Stomach (tissue), 9 donors: Measurements from ENCODE around the gene MFNG. TPM values are rescaled to one million over a fixed set of nuclear protein-coding genes. Genes with fewer than 3 reads are reported as not detected.
A peak's percentile ranks its signal among the peaks of the same experiment; 100 is the strongest.

Experiments
- DNase-seq, 2 donors: peaks; one replicate each; pipeline versions ENCODE4 v3.0.0 to v3.0.0-alpha.2; 2013 to 2019
- H3K27ac ChIP-seq, 5 donors: fragments of 200-600 bp in 4 of 5; sonication (generic) in 4 of 5; one replicate each; pipeline ENCODE4 v1.5.1; 2013 to 2019; ENCODE audit warnings: mild to moderate bottlenecking in 1 of 5, moderate library complexity in 1 of 5
- H3K27me3 ChIP-seq, 3 donors: fragments of 200-600 bp; sonication (generic); one replicate each; pipeline ENCODE4 v1.5.1; 2017 to 2019; ENCODE audit warnings: mixed run types in 1 of 3
- H3K36me3 ChIP-seq, 4 donors: fragments of 200-600 bp; sonication (generic); 1 replicate in 3 of 4; 2 replicates in 1 of 4; pipeline ENCODE4 v1.5.1; 2016 to 2019
- H3K4me1 ChIP-seq, 4 donors: fragments of 200-600 bp; sonication (generic); one replicate each; pipeline ENCODE4 v1.5.1; 2016 to 2019
- H3K4me3 ChIP-seq, 4 donors: fragments of 200-600 bp; sonication (generic) in 3 of 4; one replicate each; pipeline ENCODE4 v1.5.1; 2016 to 2019; ENCODE audit warnings: mild to moderate bottlenecking in 1 of 4
- H3K9me3 ChIP-seq, 4 donors: fragments of 200-600 bp; sonication (generic); one replicate each; pipeline ENCODE4 v1.5.1; 2016 to 2019
- EP300 ChIP-seq: sonication (generic); formaldehyde crosslinking; IDR thresholded peaks from one replicate; pipeline ENCODE4 v1.6.1; 2017; ENCODE audit warnings: antibody characterized with exemption
- POLR2A ChIP-seq, 4 donors: fragments of 450-650 bp; IDR thresholded peaks; one replicate each; pipeline ENCODE4 v1.6.1; 2016; ENCODE audit warnings: antibody characterized with exemption in 4 of 4, control low read depth in 2 of 4, mild to moderate bottlenecking in 1 of 4, moderate library complexity in 1 of 4
- POLR2AphosphoS5 ChIP-seq, 3 donors: sonication (generic); formaldehyde crosslinking; IDR thresholded peaks; one replicate each; pipeline ENCODE4 v1.6.1; 2016; ENCODE audit warnings: antibody characterized with exemption in 3 of 3
- WGBS, 5 donors: extraction: QIAGEN DNeasy Blood & Tissue Kit in 3 of 5; methylation state at CpG; one replicate each; pipeline versions ENCODE4 v1.1.5 to v1.1.7; 2013 to 2018; 5-methylcytosine and 5-hydroxymethylcytosine counted together
- intact Hi-C: fragments of 100-400 bp; cut with DNase I; formaldehyde crosslinking; loops from one replicate; pipeline ENCODE4 v1.15.1; 2023; ENCODE audit warnings: low total_unique reads
- polyA plus RNA-seq, 3 donors: library from polyadenylated mRNA; stranded (reverse); fragments of 200-250 nt; gene quantifications; one replicate each; pipeline ENCODE4 v1.2.3, GENCODE V29; 2013
- total RNA-seq, 5 donors: library from RNA; depleted of rRNA; stranded (reverse); fragments of >200 nt; gene quantifications; one replicate each; pipeline versions ENCODE4 v1.1.0 to v1.2.3, GENCODE V29; 2014 to 2016
- TF ChIP-seq, protein P1 (sequence below), 7 experiments: fragments of 450-650 bp in 4 of 7; fragments of 200-600 bp in 3 of 7; sonication (generic) in 3 of 7; IDR thresholded peaks; one replicate each; pipeline ENCODE4 v1.5.1; 2016 to 2019; ENCODE audit warnings: antibody characterized with exemption in 7 of 7, control low read depth in 2 of 7, mild to moderate bottlenecking in 1 of 7
- donor health status: healthy with polysubstance abuse.
- donor health status: Bipolar disorder and iron deficiency.
- donor health status: healthy.

The MFNG gene
- total and polyA plus RNA-seq, 8 donors = 1.7 to 86.4 (median 8.5) TPM

DNA sequence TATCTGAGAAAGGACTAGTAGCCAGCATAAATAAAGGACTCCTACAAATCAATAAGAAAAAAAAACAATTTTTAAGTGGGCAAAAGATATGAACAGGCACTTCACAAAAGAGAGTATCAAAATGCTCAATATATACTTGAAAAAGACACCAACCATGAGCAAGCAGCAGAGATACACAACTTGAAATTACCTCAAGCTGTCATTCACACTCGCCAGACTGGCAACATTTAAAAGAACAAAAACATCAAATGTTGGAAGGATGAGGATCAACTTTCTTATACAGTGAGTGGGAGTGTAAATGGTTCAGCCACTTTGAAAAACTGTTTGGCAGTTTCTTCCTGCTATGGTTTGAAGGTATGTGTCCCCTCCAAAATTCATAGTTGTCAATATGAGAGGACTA is 35.0 kb downstream of the MFNG start:
- peaks cover 0 to 16% (median 11%) of the 10 kb centered on the region in 4 donors for H3K4me1 ChIP-seq

DNA sequence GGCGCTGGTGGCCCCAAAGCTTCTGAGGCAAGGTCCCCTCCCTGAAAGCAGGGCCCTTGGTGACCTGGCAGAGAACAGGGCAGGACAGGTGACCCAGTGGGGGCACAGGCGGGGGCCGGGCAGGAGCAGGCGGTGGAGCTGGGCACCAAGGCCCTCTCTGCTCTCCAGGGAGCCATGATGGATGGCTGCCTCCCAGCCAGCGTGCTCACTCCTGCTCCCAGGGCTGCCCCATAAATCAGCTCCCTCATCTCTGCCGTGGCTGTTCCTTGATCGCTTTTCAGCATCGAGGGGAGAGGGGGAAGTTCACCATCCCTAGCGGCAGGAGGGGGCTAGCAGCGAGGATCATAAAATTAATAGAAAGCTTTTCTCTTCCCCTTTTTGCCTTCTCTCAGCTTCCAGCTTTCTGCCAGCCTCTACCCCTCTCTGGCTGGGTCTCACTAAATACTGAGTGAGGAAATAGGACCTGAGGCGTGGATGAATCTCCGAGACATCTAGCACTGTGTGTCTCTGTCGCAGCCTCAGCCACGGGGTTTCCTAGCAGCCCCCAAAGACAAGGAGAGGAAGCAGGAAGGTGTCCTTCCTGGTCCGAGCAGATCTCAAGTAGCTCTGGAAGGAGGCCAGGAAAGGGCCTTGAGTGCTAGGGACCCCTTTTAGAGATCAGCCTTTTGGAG is 36.7 kb downstream of the MFNG start:
- Histone ChIP-seq H3K4me3 (no peak overlapping the region), H3K36me3 (no peaks in the 10 kb centered on the region), H3K27me3 (peaks cover 0 to 73% (median 20%) of the 10 kb centered on the region in 3 donors), H3K9me3 (peaks cover 0 to 7% (median 2%) of the 10 kb centered on the region in 4 donors), H3K27ac (no peak overlapping the region), H3K4me1 (peaks cover 0 to under 1% (median 0%) of the 10 kb centered on the region in 4 donors)
- WGBS, 5 donors = 55 to 71% (median 65%) methylated on average over 11 to 15 of the region's 15 CpGs
- TF ChIP-seq, protein P1, sequence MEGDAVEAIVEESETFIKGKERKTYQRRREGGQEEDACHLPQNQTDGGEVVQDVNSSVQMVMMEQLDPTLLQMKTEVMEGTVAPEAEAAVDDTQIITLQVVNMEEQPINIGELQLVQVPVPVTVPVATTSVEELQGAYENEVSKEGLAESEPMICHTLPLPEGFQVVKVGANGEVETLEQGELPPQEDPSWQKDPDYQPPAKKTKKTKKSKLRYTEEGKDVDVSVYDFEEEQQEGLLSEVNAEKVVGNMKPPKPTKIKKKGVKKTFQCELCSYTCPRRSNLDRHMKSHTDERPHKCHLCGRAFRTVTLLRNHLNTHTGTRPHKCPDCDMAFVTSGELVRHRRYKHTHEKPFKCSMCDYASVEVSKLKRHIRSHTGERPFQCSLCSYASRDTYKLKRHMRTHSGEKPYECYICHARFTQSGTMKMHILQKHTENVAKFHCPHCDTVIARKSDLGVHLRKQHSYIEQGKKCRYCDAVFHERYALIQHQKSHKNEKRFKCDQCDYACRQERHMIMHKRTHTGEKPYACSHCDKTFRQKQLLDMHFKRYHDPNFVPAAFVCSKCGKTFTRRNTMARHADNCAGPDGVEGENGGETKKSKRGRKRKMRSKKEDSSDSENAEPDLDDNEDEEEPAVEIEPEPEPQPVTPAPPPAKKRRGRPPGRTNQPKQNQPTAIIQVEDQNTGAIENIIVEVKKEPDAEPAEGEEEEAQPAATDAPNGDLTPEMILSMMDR (IDR thresholded peaks at IDR 0.05) = no peak
- TF ChIP-seq EP300 (no peak), POLR2AphosphoS5 (IDR thresholded peaks at IDR 0.05) (no peak), POLR2A (IDR thresholded peaks at IDR 0.05) (no peak)
- DNase-seq = no peak
- intact Hi-C loops = no loop called here

More for the DNA sequence above, 35.0 kb downstream of the MFNG start:
- H3K9me3 ChIP-seq = peaks cover 0 to 7% (median 2%) of the 10 kb centered on the region in 4 donors
- H3K27ac ChIP-seq = no peak overlapping the region
- H3K36me3 ChIP-seq = no peaks in the 10 kb centered on the region
- no peak for DNase-seq
- peaks cover 0 to 75% (median 17%) of the 10 kb centered on the region in 3 donors for H3K27me3 ChIP-seq
- H3K4me3 ChIP-seq = no peak overlapping the region
- TF ChIP-seq POLR2A (IDR thresholded peaks at IDR 0.05) (no peak), EP300 (no peak)
- TF ChIP-seq, protein P1 (IDR thresholded peaks at IDR 0.05) = no peak
- 39 to 97% (median 49%) methylated on average over 1 of the region's 1 CpG for whole genome bisulfite sequencing, 5 donors
- intact Hi-C loops = no loop called here

DNA sequence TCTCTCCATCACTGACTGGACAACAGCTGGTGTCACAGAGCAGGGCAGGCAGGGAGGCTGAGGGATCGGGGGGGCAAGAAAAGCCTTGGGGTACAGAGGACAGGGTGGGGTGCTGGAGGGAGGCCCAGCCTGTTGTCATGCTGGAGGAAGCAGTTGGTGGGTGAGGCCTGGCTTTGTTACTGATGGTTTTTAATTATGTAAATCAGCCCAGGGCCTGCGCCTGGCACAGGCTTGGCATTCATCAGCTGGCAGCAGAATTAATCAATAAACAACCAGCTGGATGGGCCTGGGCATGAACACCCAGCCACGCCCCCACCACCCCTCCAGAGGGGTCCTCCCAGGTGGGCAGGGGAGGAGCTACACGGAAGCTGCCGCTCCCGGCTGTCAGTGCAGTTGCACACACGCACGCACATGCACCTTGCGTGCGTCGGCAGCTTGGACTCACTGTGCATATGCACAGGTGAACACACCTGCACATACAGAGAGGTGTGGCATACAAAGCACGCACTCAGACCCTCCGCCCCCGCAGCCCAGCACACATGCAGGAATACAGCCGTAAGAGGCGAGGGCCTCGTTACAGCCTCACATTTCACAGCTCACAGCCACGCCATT is 37.6 kb downstream of the MFNG start:
- peak in 1 of 2 donors; percentile 53 for DNase-seq
- intact Hi-C loops = no loop called here
- WGBS, 5 donors = 49 to 70% (median 62%) methylated on average over 13 to 18 of the region's 18 CpGs
- peaks cover 0 to 7% (median 2%) of the 10 kb centered on the region in 4 donors for H3K9me3 ChIP-seq
- H3K36me3 ChIP-seq = no peaks in the 10 kb centered on the region
- H3K27me3 ChIP-seq = peaks cover 0 to 73% (median 20%) of the 10 kb centered on the region in 3 donors
- no peak for TF ChIP-seq POLR2A (IDR thresholded peaks at IDR 0.05)
- no peak for TF ChIP-seq POLR2AphosphoS5 (IDR thresholded peaks at IDR 0.05)
- TF ChIP-seq, protein P1 (IDR thresholded peaks at IDR 0.05) = no peak
- no peak overlapping the region for H3K27ac ChIP-seq
- no peaks in the 10 kb centered on the region for H3K4me1 ChIP-seq
- no peak overlapping the region for H3K4me3 ChIP-seq

DNA sequence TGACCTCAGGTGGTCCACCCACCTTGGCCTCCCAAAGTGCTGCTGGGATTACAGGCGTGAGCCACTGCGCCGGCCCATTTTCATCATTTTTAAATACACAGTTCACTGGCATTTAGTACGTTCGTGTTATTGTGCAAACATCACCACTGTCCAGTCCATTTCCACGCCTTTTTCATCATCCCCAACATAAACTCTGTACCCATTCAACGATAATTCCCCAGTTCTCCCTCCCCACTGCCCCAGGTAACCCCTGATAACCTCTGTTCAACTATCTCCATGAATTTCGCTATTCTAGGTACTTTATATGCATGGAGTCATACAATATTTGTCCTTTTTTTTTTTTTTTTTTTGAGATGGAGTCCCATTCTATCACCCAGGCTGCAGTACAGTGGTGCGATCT is 40.7 kb downstream of the MFNG start:
- WGBS, 5 donors = 57 to 74% (median 67%) methylated on average over 9 of the region's 9 CpGs
- Histone ChIP-seq H3K36me3 (no peaks in the 10 kb centered on the region), H3K4me1 (no peaks in the 10 kb centered on the region), H3K27me3 (peaks cover 0 to 93% (median 20%) of the 10 kb centered on the region in 3 donors), H3K27ac (no peak overlapping the region), H3K9me3 (peaks cover 0 to 9% (median 9%) of the 10 kb centered on the region in 4 donors), H3K4me3 (no peak overlapping the region)
- DNase-seq = no peak
- TF ChIP-seq POLR2A (IDR thresholded peaks at IDR 0.05) = no peak
- intact Hi-C loops = no loop called here

DNA sequence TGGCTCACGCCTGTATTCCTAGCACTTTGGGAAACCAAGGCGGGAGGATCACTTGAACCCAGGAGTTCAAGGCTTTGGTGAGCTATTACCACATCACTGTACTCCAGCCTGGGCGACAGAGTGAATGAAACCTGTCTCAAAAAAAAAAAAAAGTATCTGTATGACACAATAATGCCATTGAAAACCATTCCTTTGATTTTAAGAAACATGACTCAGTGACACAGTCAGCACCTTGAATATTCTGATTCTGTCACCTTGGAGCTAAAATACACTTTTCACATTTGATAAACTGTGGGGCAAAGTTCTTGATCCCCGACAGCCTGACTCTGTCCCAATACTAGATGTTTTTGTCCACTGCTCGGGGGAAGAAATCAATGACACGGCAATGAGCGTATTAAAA is 42.2 kb downstream of the MFNG start:
- peaks cover 0 to 92% (median 15%) of the 10 kb centered on the region in 3 donors for H3K27me3 ChIP-seq
- 62 to 69% (median 67%) methylated on average over 7 of the region's 7 CpGs for WGBS, 5 donors
- H3K4me1 ChIP-seq = no peaks in the 10 kb centered on the region
- intact Hi-C loops = no loop called here
- no peak for DNase-seq
- TF ChIP-seq EP300 = no peak
- TF ChIP-seq, protein P1 (IDR thresholded peaks at IDR 0.05) = no peak
- TF ChIP-seq POLR2AphosphoS5 (IDR thresholded peaks at IDR 0.05) = no peak
- TF ChIP-seq POLR2A (IDR thresholded peaks at IDR 0.05) = no peak
- no peak overlapping the region for H3K4me3 ChIP-seq
- no peaks in the 10 kb centered on the region for H3K36me3 ChIP-seq
- H3K9me3 ChIP-seq = peaks cover 0 to 13% (median 10%) of the 10 kb centered on the region in 4 donors
- H3K27ac ChIP-seq = no peak overlapping the region
